IMR-90 (cell line): Measurements from ENCODE around the gene DKK2.

Source experiments
- CEBPB ChIP-seq: IDR thresholded peaks from 2 replicates; pipeline ENCODE4 v1.6.1; 2012; ENCODE audit warnings: low read depth, low read length, improper control_type of control experiment
- MAFK ChIP-seq: IDR thresholded peaks from 2 replicates; pipeline ENCODE4 v1.6.1; 2012; ENCODE audit warnings: low read depth, low read length, improper control_type of control experiment
- NFE2L2 ChIP-seq: fragments of 150-350 bp; IDR thresholded peaks from 2 replicates; pipeline ENCODE4 v1.6.1; 2016; ENCODE audit warnings: low read depth, mild to moderate bottlenecking, low read length
- POLR2A ChIP-seq: IDR thresholded peaks from 2 replicates; pipeline ENCODE4 v1.6.1; 2012; ENCODE audit warnings: mild to moderate bottlenecking, low read depth, low read length
- RAD21 ChIP-seq: IDR thresholded peaks from 2 replicates; pipeline ENCODE4 v1.6.1; 2012; ENCODE audit warnings: low read length, improper control_type of control experiment
- RFX5 ChIP-seq: IDR thresholded peaks from 2 replicates; pipeline ENCODE4 v1.8.0; 2012; ENCODE audit warnings: low read depth, mild to moderate bottlenecking, low read length, moderate library complexity
- SMC3 ChIP-seq: fragments of 150-350 bp; IDR thresholded peaks from 2 replicates; pipeline ENCODE4 v1.6.1; 2016; ENCODE audit warnings: low read depth, mild to moderate bottlenecking, antibody characterized with exemption, low read length, moderate library complexity
- TF ChIP-seq, protein P1 (sequence below): conservative IDR thresholded peaks from 2 replicates; pipeline ENCODE4 v1.5.1; 2012; ENCODE audit warnings: mild to moderate bottlenecking, low read depth, low read length, improper control_type of control experiment
- TF ChIP-seq, protein P2 (sequence below): fragments of 150-350 bp; IDR thresholded peaks from 2 replicates; pipeline ENCODE4 v1.6.1; 2016; ENCODE audit warnings: low read depth, mild to moderate bottlenecking, low read length, moderate library complexity, borderline replicate concordance
- TF ChIP-seq, protein P3 (sequence below): fragments of 150-350 bp; IDR thresholded peaks from 2 replicates; pipeline ENCODE4 v1.6.1; 2017; ENCODE audit warnings: mild to moderate bottlenecking, antibody characterized with exemption, low read length, low read depth

DNA sequence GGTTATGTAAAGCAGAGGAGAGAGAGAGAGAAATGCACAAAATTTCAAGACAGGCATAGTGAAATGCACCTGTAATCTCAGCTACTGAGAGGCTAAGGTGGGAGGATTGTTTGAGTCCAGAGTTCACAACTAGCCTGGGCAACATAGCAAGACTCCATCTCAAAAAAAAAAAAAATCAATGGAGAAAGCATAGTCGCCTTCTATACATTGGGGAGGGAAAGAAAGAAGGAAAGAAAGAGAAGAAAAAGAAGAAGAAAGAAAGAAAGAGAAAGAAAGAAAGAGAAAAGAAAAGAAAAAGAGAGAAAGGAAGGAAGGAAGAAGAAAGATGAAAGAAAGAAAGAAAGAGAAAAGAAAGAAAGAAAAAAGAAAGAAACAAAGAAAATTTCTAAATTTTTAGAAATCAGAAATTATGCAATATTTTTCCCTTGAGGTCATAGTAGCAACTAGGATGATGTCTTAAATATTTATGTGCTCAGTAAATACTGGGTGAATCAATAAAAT, 53.4 kb downstream of the DKK2 start:
- TF ChIP-seq, protein P1, sequence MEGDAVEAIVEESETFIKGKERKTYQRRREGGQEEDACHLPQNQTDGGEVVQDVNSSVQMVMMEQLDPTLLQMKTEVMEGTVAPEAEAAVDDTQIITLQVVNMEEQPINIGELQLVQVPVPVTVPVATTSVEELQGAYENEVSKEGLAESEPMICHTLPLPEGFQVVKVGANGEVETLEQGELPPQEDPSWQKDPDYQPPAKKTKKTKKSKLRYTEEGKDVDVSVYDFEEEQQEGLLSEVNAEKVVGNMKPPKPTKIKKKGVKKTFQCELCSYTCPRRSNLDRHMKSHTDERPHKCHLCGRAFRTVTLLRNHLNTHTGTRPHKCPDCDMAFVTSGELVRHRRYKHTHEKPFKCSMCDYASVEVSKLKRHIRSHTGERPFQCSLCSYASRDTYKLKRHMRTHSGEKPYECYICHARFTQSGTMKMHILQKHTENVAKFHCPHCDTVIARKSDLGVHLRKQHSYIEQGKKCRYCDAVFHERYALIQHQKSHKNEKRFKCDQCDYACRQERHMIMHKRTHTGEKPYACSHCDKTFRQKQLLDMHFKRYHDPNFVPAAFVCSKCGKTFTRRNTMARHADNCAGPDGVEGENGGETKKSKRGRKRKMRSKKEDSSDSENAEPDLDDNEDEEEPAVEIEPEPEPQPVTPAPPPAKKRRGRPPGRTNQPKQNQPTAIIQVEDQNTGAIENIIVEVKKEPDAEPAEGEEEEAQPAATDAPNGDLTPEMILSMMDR = no peak
- TF ChIP-seq RFX5 (no peak), POLR2A (no peak), CEBPB (no peak), RAD21 (no peak), SMC3 (no peak), MAFK (no peak), NFE2L2 (no peak)
- TF ChIP-seq, protein P2, sequence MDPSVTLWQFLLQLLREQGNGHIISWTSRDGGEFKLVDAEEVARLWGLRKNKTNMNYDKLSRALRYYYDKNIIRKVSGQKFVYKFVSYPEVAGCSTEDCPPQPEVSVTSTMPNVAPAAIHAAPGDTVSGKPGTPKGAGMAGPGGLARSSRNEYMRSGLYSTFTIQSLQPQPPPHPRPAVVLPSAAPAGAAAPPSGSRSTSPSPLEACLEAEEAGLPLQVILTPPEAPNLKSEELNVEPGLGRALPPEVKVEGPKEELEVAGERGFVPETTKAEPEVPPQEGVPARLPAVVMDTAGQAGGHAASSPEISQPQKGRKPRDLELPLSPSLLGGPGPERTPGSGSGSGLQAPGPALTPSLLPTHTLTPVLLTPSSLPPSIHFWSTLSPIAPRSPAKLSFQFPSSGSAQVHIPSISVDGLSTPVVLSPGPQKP = no peak
- TF ChIP-seq, protein P3, sequence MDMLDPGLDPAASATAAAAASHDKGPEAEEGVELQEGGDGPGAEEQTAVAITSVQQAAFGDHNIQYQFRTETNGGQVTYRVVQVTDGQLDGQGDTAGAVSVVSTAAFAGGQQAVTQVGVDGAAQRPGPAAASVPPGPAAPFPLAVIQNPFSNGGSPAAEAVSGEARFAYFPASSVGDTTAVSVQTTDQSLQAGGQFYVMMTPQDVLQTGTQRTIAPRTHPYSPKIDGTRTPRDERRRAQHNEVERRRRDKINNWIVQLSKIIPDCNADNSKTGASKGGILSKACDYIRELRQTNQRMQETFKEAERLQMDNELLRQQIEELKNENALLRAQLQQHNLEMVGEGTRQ = no peak
